ENCODE measurements around the gene PSD2. TPM values are rescaled to one million over a fixed set of nuclear protein-coding genes. Genes with fewer than 3 reads are reported as not detected.

Gene PSD2
- total RNA-seq, 4 donors from 2014 or later = 0.10 TPM; not detected in 3

- no peak overlapping the region for H3K4me3 ChIP-seq
- ATAC-seq (no peak), DNase-seq (no peak)
- peaks cover 20 to 28% (median 22%) of the 10 kb centered on the region in 3 donors for H3K27me3 ChIP-seq
- no peaks in the 10 kb centered on the region for H3K36me3 ChIP-seq
- intact Hi-C loops (cut with DNase I; ENCODE audit: low total_unique reads) (no loop called here), in situ Hi-C loops (cut with MboI; ENCODE audit: low sequenced_read_pairs in 4 of 4) (loop anchor here in 3 of 4 donors (10.0 to 25.0 kb wide), 3 partner anchors 167 to 565 kb away; partner anchors contain the start of gene SLC4A9 (in 1 of the 3))
- TF ChIP-seq CTCF (IDR thresholded peaks at IDR 0.05 in 4 of 5, conservative IDR thresholded peaks at IDR 0.05 in 1 of 5) = no peak
- no peak for TF ChIP-seq POLR2A (IDR thresholded peaks at IDR 0.05)
- peaks cover 0 to 7% of the 10 kb centered on the region in 2 donors for H3K4me1 ChIP-seq
- H3K27ac ChIP-seq = no peak overlapping the region
- no peaks in the 10 kb centered on the region for H3K9me3 ChIP-seq
Measured at GRCh38 chr5:139797335-139797734, 1.7 kb downstream of the PSD2 start.

GRCh38 chr5:139797856-139798510 is 2.4 kb downstream of the PSD2 start:
- ATAC-seq (no peak), DNase-seq (no peak)
- Histone ChIP-seq H3K4me1 (peaks cover 0 to 7% of the 10 kb centered on the region in 2 donors), H3K27me3 (peaks cover 20 to 28% (median 22%) of the 10 kb centered on the region in 3 donors), H3K9me3 (no peaks in the 10 kb centered on the region), H3K27ac (no peak overlapping the region), H3K4me3 (no peak overlapping the region), H3K36me3 (no peaks in the 10 kb centered on the region)
- TF ChIP-seq CTCF (IDR thresholded peaks at IDR 0.05 in 4 of 5, conservative IDR thresholded peaks at IDR 0.05 in 1 of 5) = no peak
- no peak for TF ChIP-seq POLR2A (IDR thresholded peaks at IDR 0.05)
- in situ Hi-C loops (cut with MboI; ENCODE audit: low sequenced_read_pairs in 4 of 4) = loop anchor here in 3 of 4 donors (10.0 to 25.0 kb wide), 3 partner anchors 167 to 564 kb away; partner anchors contain the start of gene SLC4A9 (in 1 of the 3)
- intact Hi-C loops (cut with DNase I; ENCODE audit: low total_unique reads) = no loop called here

- TF ChIP-seq CTCF (IDR thresholded peaks at IDR 0.05 in 4 of 5, conservative IDR thresholded peaks at IDR 0.05 in 1 of 5) (no peak), POLR2A (IDR thresholded peaks at IDR 0.05) (no peak)
- intact Hi-C loops (cut with DNase I; ENCODE audit: low total_unique reads) (no loop called here), in situ Hi-C loops (cut with MboI; ENCODE audit: low sequenced_read_pairs in 4 of 4) (loop anchor here in 3 of 4 donors (10.0 to 25.0 kb wide), 3 partner anchors 166 to 563 kb away; partner anchors contain the start of gene SLC4A9 (in 1 of the 3))
- ATAC-seq (no peak), DNase-seq (no peak)
- Histone ChIP-seq H3K9me3 (no peaks in the 10 kb centered on the region), H3K4me3 (no peak overlapping the region), H3K36me3 (no peaks in the 10 kb centered on the region), H3K4me1 (peaks cover 0 to 7% of the 10 kb centered on the region in 2 donors), H3K27me3 (peaks cover 20 to 28% (median 22%) of the 10 kb centered on the region in 3 donors), H3K27ac (no peak overlapping the region)
Measured at GRCh38 chr5:139798883-139799282, 3.3 kb downstream of the PSD2 start.

- intact Hi-C loops (cut with DNase I; ENCODE audit: low total_unique reads) (no loop called here), in situ Hi-C loops (cut with MboI; ENCODE audit: low sequenced_read_pairs in 4 of 4) (loop anchor here in 3 of 4 donors (10.0 to 25.0 kb wide), 3 partner anchors 165 to 563 kb away; partner anchors contain the start of gene SLC4A9 (in 1 of the 3))
- Histone ChIP-seq H3K9me3 (no peaks in the 10 kb centered on the region), H3K4me3 (no peak overlapping the region), H3K4me1 (peaks cover 0 to 7% of the 10 kb centered on the region in 2 donors), H3K27me3 (peaks cover 20 to 28% (median 22%) of the 10 kb centered on the region in 3 donors), H3K36me3 (no peaks in the 10 kb centered on the region), H3K27ac (no peak overlapping the region)
- TF ChIP-seq POLR2A (IDR thresholded peaks at IDR 0.05) (no peak), CTCF (IDR thresholded peaks at IDR 0.05 in 4 of 5, conservative IDR thresholded peaks at IDR 0.05 in 1 of 5) (no peak)
- no peak for DNase-seq
- no peak for ATAC-seq
Measured at GRCh38 chr5:139799359-139799758, 3.8 kb downstream of the PSD2 start.

Data from gastrocnemius medialis (tissue), 4 donors.